Upper lobe of right lung (tissue), 1 donor: Measurements from ENCODE around the gene MAP3K20. TPM values are rescaled to one million over a fixed set of nuclear protein-coding genes. Genes with fewer than 3 reads are reported as not detected.

ENCODE experiments used
- ATAC-seq: fragments of 200-7000 bp; cut with Tn5 transposase; one replicate; pipeline ENCODE4 v1.9.1; 2020; ENCODE audit warnings: mild to moderate bottlenecking, moderate library complexity
- DNase-seq: peaks from one replicate; pipeline ENCODE4 v3.0.0-alpha.2; 2020
- H3K27ac ChIP-seq: fragments of 200-600 bp; one replicate; pipeline ENCODE4 v1.8.0; 2022
- H3K27me3 ChIP-seq: fragments of 200-600 bp; one replicate; pipeline ENCODE4 v1.8.0; 2022; ENCODE audit warnings: mild to moderate bottlenecking
- H3K36me3 ChIP-seq: fragments of 200-600 bp; one replicate; pipeline ENCODE4 v1.8.0; 2022
- H3K4me1 ChIP-seq: fragments of 200-600 bp; one replicate; pipeline ENCODE4 v1.8.0; 2022
- H3K4me3 ChIP-seq: fragments of 200-600 bp; one replicate; pipeline ENCODE4 v1.8.0; 2022; ENCODE audit warnings: mild to moderate bottlenecking
- H3K9me3 ChIP-seq: fragments of 200-600 bp; one replicate; pipeline ENCODE4 v1.8.0; 2022
- CTCF ChIP-seq: fragments of 200-600 bp; IDR thresholded peaks from one replicate; pipeline ENCODE4 v1.8.0; 2022; ENCODE audit warnings: antibody characterized with exemption
- intact Hi-C: fragments of 100-400 bp; cut with DNase I; formaldehyde crosslinking; loops from one replicate; pipeline ENCODE4 v1.11.0; 2022
- total RNA-seq: library from RNA; stranded (reverse); fragmentation: NEBNext Ultra II Directional; extraction: Animal tissue kit (Norgen Biotek cat#: 25700); gene quantifications from one replicate; pipeline ENCODE4 v1.2.1, GENCODE V29; 2021
- donor health status: DM: no; HTN: yes; CAD: no; lungs with severe emphysema.

MAP3K20 gene
- total RNA-seq, 1 donor from 2014 or later, result 52.0 TPM

GRCh38 chr2:173175222-173175621 lies 99.6 kb downstream of the MAP3K20 start:
- Histone ChIP-seq H3K27me3 (no peaks in the 10 kb centered on the region), H3K4me3 (no peak overlapping the region), H3K9me3 (no peaks in the 10 kb centered on the region), H3K27ac (no peak overlapping the region), H3K4me1 (peaks cover 3% of the 10 kb centered on the region), H3K36me3 (no peaks in the 10 kb centered on the region)
- DNase-seq (no peak), ATAC-seq (no peak)
- intact Hi-C loops, result no loop called here
- no peak for TF ChIP-seq CTCF

DNA sequence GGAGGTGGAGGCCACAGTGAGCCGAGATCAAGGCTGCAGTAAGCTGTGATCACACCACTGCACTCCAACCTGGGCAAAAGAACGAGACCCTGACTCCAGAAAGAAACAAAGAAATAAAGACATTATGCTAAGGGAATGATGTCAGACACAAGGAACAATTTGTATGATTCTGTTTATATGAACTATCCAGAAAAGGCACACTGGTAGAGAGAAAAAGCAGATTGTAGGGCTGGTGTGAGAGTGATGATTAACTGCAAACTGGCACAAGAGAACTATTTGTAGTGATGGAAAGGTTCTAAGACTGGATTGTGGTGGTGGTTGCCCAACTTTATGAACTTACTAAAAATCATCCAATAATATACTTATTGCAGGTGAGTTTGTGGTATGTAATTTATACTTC lies 106.3 kb downstream of the MAP3K20 start:
- Histone ChIP-seq H3K27ac (no peak overlapping the region), H3K4me1 (no peaks in the 10 kb centered on the region), H3K9me3 (no peaks in the 10 kb centered on the region), H3K4me3 (no peak overlapping the region), H3K36me3 (no peaks in the 10 kb centered on the region), H3K27me3 (no peaks in the 10 kb centered on the region)
- ATAC-seq (no peak), DNase-seq (no peak)
- intact Hi-C loops, result no loop called here
- TF ChIP-seq CTCF, result no peak

DNA sequence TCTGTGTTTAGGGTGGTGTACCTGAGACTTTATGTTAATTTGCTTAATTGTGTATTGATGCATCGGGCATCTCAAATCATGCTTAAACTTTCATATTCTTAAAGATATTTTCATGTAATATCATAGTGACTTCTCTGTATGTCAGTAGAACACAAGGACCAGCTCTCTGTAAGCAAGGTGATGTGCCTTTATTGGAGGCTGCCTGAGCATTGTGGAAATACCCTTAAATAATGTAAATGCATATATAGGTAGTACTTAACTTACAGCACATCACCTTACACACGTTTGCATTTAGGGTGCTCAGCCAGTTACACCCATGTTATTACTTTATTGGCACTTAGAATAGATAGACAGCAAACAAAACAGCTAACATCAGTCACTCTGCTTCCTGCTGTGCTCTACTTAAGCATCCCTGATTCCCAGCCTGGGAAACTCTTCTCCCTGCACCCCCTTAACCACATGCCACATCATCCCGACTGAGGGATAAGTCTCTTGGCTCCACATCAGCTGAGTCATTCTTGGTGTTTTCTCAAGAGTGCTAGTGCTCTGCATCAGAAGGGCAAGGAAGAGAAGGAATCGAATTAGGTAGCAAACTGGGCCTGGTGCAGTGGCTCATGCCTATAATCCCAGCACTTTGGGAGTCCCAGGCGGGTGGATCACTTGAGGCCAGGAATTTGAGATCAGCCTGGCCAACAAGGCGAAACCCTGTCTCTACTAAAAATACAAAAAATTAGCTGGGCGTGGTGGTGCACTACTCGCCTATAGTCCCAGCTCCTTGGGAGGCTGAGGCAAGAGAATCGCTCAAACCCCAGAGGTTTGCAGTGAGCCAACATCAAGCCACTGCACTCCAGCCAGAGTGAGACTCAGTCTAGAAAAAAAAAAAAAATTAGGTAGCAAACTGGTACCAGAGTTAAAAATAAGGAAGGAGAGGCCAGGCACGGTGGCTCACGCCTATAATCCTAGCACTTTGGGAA lies 108.7 kb downstream of the MAP3K20 start:
- DNase-seq (no peak), ATAC-seq (no peak)
- intact Hi-C loops, result no loop called here

GRCh38 chr2:173185437-173185836 lies 109.8 kb downstream of the MAP3K20 start:
- Histone ChIP-seq H3K4me3 (no peak overlapping the region), H3K9me3 (no peaks in the 10 kb centered on the region), H3K4me1 (peaks cover 9% of the 10 kb centered on the region), H3K27me3 (no peaks in the 10 kb centered on the region), H3K27ac (no peak overlapping the region), H3K36me3 (peaks cover 3% of the 10 kb centered on the region)
- no peak for ATAC-seq
- intact Hi-C loops, result no loop called here
- TF ChIP-seq CTCF, result no peak
- no peak for DNase-seq

More for the DNA sequence above, 108.7 kb downstream of the MAP3K20 start:
- Histone ChIP-seq H3K4me1 (peaks cover 9% of the 10 kb centered on the region), H3K36me3 (no peaks in the 10 kb centered on the region), H3K27me3 (no peaks in the 10 kb centered on the region), H3K9me3 (no peaks in the 10 kb centered on the region), H3K27ac (no peak overlapping the region), H3K4me3 (no peak overlapping the region)
- TF ChIP-seq CTCF, result no peak

DNA sequence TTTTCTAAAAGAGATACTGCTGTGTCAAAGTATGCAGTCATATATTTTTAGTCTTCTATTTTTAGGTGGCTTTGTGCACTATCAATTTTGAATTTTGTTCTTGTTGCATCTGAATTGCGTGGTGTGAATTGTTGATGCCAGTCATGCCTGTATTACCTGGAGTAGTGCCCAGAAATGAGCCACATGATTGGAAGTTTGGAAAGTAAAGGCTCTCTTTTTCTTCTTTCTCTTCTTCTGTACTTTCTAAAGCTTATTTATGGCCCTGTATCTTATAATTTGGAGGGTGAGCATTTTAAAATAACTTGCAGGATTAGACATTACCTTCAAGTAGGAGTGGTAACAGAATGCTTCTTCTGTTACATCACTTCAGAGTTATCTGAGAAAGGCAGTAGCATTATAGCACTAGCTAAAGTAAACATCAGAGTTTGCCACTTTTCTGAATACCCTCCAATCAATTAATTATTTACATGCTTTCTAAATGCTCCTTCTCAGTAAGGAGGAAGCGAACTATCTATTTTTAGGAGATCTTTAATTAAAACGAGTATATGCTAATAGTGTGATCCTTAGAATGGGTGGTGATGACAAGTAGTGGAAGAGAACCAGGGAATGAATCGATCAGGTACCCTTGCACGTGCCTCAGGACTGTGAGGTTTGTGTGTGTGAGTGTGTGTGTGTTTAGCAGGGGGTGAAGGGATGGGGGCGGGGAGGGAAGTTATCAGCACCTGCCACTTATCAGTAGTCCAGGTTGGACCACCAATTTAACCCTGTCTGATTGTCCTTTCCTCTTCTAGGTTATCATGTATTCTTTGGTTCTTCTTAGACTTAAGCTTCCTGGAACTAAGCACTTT lies 112.5 kb downstream of the MAP3K20 start:
- TF ChIP-seq CTCF, result no peak
- no peak for ATAC-seq
- no peak for DNase-seq
- Histone ChIP-seq H3K36me3 (peaks cover 3% of the 10 kb centered on the region), H3K27me3 (no peaks in the 10 kb centered on the region), H3K9me3 (no peaks in the 10 kb centered on the region), H3K4me3 (no peak overlapping the region), H3K27ac (no peak overlapping the region), H3K4me1 (peaks cover 9% of the 10 kb centered on the region)
- intact Hi-C loops, result no loop called here
